SK-N-MC (cell line): ENCODE results near the gene LCN10.

Experiments
- EZH2 ChIP-seq: fragments of 200-600 bp; sonication (generic); IDR thresholded peaks from one replicate; pipeline ENCODE4 v1.6.1; 2017; ENCODE audit warnings: antibody characterized with exemption
- POLR2AphosphoS5 ChIP-seq: IDR thresholded peaks from 2 replicates; pipeline ENCODE4 v1.6.1; 2012; ENCODE audit warnings: mild to moderate bottlenecking, low read depth, low read length, borderline replicate concordance

DNA sequence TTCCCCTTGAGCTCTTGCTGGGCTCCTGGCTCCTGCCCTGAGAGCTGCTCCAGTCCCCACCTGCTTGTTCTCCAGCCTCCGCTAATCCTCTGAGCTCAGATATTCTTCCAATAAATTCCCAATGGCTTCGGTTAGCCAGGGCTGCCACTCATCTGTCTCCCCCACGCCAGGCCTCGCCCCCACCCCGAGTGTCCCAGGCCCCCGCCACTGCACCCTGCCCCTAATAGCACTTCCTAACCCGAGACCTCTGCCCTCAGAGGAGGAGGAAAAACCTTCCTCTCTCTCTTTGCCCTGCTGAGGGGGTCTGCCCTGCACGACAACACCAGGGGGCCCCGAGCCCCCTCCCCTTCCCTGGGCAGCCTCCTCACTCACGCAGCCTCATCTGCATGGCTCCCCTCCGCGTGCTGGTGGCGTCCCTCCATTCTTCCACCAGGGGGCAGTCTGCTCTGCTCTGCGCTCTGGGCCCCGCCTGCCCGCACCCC is 27.0 kb upstream of the LCN10 start:
- TF ChIP-seq EZH2 (no peak), POLR2AphosphoS5 (no peak)
